Heart left ventricle (tissue), 16 donors: ENCODE data around the gene IGFBP3. TPM values are rescaled to one million over a fixed set of nuclear protein-coding genes. Genes with fewer than 3 reads are reported as not detected.

Experiments
- ATAC-seq, 4 donors: fragments of 200-7000 bp; cut with Tn5 transposase; one replicate each; pipeline ENCODE4 v1.9.1; 2020 to 2022; ENCODE audit warnings: moderate library complexity in 4 of 4, mild to moderate bottlenecking in 3 of 4, moderate number of reproducible peaks in 1 of 4
- DNase-seq, 5 donors: peaks; one replicate each; pipeline ENCODE4 v3.0.0-alpha.2; 2020
- H3K27ac ChIP-seq, 12 donors: fragments of 200-600 bp; sonication (generic) in 4 of 12; one replicate each; pipeline versions ENCODE4 v1.5.0 to v1.8.0; 2016 to 2022; ENCODE audit warnings: mild to moderate bottlenecking in 2 of 12
- H3K27me3 ChIP-seq, 9 donors: fragments of 200-600 bp; sonication (generic) in 2 of 9; one replicate each; pipeline versions ENCODE4 v1.5.1 to v1.8.0; 2016 to 2022; ENCODE audit warnings: mild to moderate bottlenecking in 3 of 9
- H3K36me3 ChIP-seq, 9 donors: fragments of 200-600 bp; sonication (generic) in 2 of 9; one replicate each; pipeline versions ENCODE4 v1.5.0 to v1.8.0; 2018 to 2022; ENCODE audit warnings: mild to moderate bottlenecking in 2 of 9
- H3K4me1 ChIP-seq, 12 donors: fragments of 200-600 bp; sonication (generic) in 4 of 12; one replicate each; pipeline versions ENCODE4 v1.5.0 to v1.8.0; 2016 to 2022; ENCODE audit warnings: mild to moderate bottlenecking in 3 of 12
- H3K4me3 ChIP-seq, 12 donors: fragments of 200-600 bp; sonication (generic) in 4 of 12; one replicate each; pipeline versions ENCODE4 v1.5.0 to v1.8.0; 2017 to 2022; ENCODE audit warnings: mild to moderate bottlenecking in 9 of 12, moderate library complexity in 4 of 12
- H3K9me3 ChIP-seq, 12 donors: fragments of 200-600 bp; sonication (generic) in 4 of 12; one replicate each; pipeline versions ENCODE4 v1.5.0 to v1.8.0; 2016 to 2022; ENCODE audit warnings: mild to moderate bottlenecking in 1 of 12
- POLR2A ChIP-seq, 2 donors: fragments of 450-650 bp; IDR thresholded peaks; one replicate each; pipeline ENCODE4 v1.6.1; 2017; ENCODE audit warnings: antibody characterized with exemption in 2 of 2, mild to moderate bottlenecking in 2 of 2, moderate library complexity in 2 of 2
- WGBS, 4 donors: extraction: QIAGEN DNeasy Blood & Tissue Kit in 2 of 4; methylation state at CpG; one replicate each; pipeline versions ENCODE4 v1.1.5 to v1.1.7; 2013 to 2018; 5-methylcytosine and 5-hydroxymethylcytosine counted together
- intact Hi-C, 10 donors: fragments of 100-400 bp; cut with DNase I; formaldehyde crosslinking; loops; one replicate each; pipeline versions ENCODE4 v1.11.1 to v1.14.2; 2022
- polyA plus RNA-seq, 2 donors: library from polyadenylated mRNA; stranded (reverse); fragments of 200-250 nt; gene quantifications; one replicate each; pipeline ENCODE4 v1.2.3, GENCODE V29; 2013
- total RNA-seq, 9 donors: library from RNA; depleted of rRNA in 2 of 9; stranded (reverse); fragments of >200 nt in 2 of 9; fragmentation: NEBNext Ultra II Directional in 3 of 9; extraction: Animal tissue kit (Norgen Biotek cat#: 25700) in 3 of 9; gene quantifications; one replicate each; pipeline versions ENCODE4 v1.1.0 to v1.2.4, GENCODE V29; 2016 to 2023
- TF ChIP-seq, protein P1 (sequence below), 12 donors: fragments of 200-600 bp; sonication (generic) in 4 of 12; IDR thresholded peaks; one replicate each; pipeline versions ENCODE4 v1.5.0 to v1.8.0; 2018 to 2022; ENCODE audit warnings: antibody characterized with exemption in 12 of 12, mild to moderate bottlenecking in 5 of 12
- donor health status: ischemic (EF 13 %, LVEDD 7.1; RV severe dilation, severe dysfunction).
- donor health status: healthy with polysubstance abuse.
- donor health status: DM: no; HTN: yes; CAD: no.
- donor health status: DM: no; HTN: no; CAD: no.
- donor health status: ischemic (EF 25% LVEDD 6.9; RV normal size, moderate dysfunction).
- donor health status: ischemic (EF 25% LVEDD 5.7; RV mildly dilated, moderate dysfunction).
- donor health status: healthy.
- donor health status: DM: yes; HTN: yes; CAD: no.
- donor health status: ischemic (EF 35%, LVEDD 5.7; RV mildly dilated, moderate dysfunction).
- donor health status: nonischemic (EF 11% LVEDD 7.7; RV severe dilation, severe dysfunction).
- donor health status: DM: yes; HTN: yes; CAD: no.
- donor health status: PGD.
- donor health status: ischemic (EF 29% LVEDD 5.4; RV normal size, mild dysfunction).
- donor health status: nonischemic (EF 23%, LVEDD 6.1; RV moderate dilation, normal function).

Gene IGFBP3
- total and polyA plus RNA-seq, 11 donors: 18.1 to 165 (median 66.3) TPM

DNA sequence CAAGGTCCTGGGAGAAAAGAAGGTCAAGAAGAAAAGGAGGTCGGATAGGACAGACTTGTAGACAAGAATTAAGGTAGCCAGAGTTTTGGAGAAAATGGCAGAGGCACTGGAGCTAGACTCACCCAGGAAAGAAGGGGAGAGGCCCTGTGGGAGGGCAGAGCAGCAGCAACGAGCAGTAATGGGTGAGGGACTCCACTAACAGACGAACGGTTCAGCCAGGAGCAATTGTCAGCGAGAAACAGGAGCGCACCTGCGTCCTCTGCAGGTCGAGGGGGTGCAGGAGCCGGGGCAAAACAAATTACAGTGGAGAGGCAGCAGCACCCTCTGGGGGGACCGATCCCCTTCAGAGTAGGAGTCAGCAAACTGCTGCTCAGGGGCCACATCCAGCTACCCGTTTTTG is 18.5 kb upstream of the IGFBP3 start:
- no peaks in the 10 kb centered on the region for H3K27me3 ChIP-seq
- WGBS, 4 donors: 91 to 96% (median 94%) methylated on average over 11 of the region's 11 CpGs
- H3K4me3 ChIP-seq: no peak overlapping the region
- DNase-seq (no peak), ATAC-seq (no peak)
- H3K9me3 ChIP-seq: no peaks in the 10 kb centered on the region
- H3K4me1 ChIP-seq: no peaks in the 10 kb centered on the region
- H3K27ac ChIP-seq: no peak overlapping the region
- no peaks in the 10 kb centered on the region for H3K36me3 ChIP-seq
- no peak for TF ChIP-seq POLR2A (IDR thresholded peaks at IDR 0.05)
- TF ChIP-seq, protein P1, sequence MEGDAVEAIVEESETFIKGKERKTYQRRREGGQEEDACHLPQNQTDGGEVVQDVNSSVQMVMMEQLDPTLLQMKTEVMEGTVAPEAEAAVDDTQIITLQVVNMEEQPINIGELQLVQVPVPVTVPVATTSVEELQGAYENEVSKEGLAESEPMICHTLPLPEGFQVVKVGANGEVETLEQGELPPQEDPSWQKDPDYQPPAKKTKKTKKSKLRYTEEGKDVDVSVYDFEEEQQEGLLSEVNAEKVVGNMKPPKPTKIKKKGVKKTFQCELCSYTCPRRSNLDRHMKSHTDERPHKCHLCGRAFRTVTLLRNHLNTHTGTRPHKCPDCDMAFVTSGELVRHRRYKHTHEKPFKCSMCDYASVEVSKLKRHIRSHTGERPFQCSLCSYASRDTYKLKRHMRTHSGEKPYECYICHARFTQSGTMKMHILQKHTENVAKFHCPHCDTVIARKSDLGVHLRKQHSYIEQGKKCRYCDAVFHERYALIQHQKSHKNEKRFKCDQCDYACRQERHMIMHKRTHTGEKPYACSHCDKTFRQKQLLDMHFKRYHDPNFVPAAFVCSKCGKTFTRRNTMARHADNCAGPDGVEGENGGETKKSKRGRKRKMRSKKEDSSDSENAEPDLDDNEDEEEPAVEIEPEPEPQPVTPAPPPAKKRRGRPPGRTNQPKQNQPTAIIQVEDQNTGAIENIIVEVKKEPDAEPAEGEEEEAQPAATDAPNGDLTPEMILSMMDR (IDR thresholded peaks at IDR 0.05): no peak
- intact Hi-C loops: loop anchor here in 1 of 10 donors (10.0 kb wide), 1 partner anchor 195 kb away; no protein-coding TSS in a partner anchor

DNA sequence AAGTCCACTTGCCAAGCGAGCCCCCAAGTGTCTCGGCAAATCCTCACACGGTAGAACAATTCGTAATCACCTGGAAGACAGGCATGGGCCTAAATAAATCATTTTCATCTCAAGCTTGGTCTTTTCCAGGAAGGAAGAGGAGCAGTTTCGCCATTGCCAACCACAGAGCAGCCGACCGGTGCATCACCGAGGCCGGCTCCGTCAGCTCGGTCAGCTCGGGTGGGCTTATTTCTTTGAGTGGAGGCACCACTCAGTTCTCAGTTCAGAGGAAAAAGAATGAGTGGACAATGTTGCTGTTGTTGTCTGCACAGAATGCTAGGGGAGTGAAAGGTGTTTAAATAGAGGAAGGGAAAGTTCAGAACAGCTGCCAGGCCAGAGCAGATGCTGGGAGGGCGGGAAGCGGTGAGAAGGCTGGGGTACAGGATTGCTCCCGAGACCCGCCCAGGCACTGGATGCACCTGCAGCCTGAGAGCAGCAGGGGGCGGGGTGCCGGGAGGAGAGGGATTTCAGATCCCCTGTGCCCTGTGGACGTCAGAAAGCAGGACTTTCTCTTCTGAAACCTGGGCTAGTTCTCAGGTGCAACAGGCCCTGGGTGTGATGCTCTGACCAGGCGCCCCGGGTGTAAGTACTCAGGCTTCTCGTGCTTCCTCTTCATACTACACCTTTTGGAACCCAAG is 17.7 kb upstream of the IGFBP3 start:
- no peak for ATAC-seq
- H3K4me3 ChIP-seq: no peak overlapping the region
- WGBS, 4 donors: 85 to 92% (median 89%) methylated on average over 22 of the region's 22 CpGs
- DNase-seq: no peak
- H3K27me3 ChIP-seq: no peaks in the 10 kb centered on the region
- H3K27ac ChIP-seq: no peak overlapping the region
- no peaks in the 10 kb centered on the region for H3K36me3 ChIP-seq
- intact Hi-C loops: loop anchor here in 1 of 10 donors (10.0 kb wide), 1 partner anchor 196 kb away; no protein-coding TSS in a partner anchor
- TF ChIP-seq, protein P1 (IDR thresholded peaks at IDR 0.05): peak in 2 of 12 donors; percentile 3 to 25
- TF ChIP-seq POLR2A (IDR thresholded peaks at IDR 0.05): no peak
- H3K4me1 ChIP-seq: no peaks in the 10 kb centered on the region
- no peaks in the 10 kb centered on the region for H3K9me3 ChIP-seq

DNA sequence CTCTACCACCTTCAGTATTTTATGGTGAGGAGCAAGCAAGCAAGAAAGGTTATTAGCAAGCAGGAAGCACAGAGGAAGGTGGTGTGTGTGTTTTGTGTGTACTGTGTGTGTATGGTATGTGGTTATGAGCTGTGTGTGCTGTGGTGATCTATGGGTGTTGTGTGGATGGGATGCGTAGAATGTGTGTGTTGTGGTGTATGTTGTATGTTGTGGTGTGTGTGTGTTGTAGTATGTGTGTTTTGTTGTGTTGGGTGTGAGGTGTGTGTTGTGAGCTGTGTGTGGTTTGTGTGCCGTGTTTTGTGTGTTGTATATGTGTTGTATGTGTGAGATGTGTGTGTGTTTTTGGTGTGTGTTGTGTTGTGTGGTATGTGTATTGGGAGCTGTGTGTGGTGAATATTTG is 16.8 kb upstream of the IGFBP3 start:
- Histone ChIP-seq H3K4me3 (no peak overlapping the region), H3K27me3 (no peaks in the 10 kb centered on the region), H3K27ac (no peak overlapping the region), H3K9me3 (no peaks in the 10 kb centered on the region), H3K36me3 (no peaks in the 10 kb centered on the region), H3K4me1 (no peaks in the 10 kb centered on the region)
- intact Hi-C loops: loop anchor here in 1 of 10 donors (10.0 kb wide), 1 partner anchor 197 kb away; no protein-coding TSS in a partner anchor
- TF ChIP-seq POLR2A (IDR thresholded peaks at IDR 0.05): no peak
- TF ChIP-seq, protein P1 (IDR thresholded peaks at IDR 0.05): no peak
- 98 to 100% (median 99%) methylated on average over 2 of the region's 2 CpGs for whole genome bisulfite sequencing, 4 donors
- ATAC-seq: no peak
- no peak for DNase-seq

DNA sequence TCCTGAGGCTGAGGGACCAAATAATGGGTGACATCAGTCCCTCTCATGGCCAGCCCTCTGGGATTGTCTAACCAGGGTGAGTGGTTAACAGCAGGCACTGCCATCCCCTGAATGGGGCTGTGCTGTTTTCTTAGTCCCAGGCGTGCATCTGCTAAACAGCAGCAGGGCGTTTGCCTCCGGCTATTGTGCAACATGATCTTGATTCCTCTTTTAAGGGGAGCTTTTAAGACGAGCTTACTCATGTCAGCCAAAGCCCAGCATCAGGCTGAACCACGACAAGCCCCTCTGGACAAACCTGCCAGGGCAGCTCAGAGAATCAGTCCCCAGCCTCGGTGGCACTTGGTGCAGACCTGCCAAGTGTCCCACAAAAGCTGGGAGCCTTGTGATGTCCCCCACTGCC is 16.2 kb upstream of the IGFBP3 start:
- intact Hi-C loops: loop anchor here in 1 of 10 donors (10.0 kb wide), 1 partner anchor 198 kb away; no protein-coding TSS in a partner anchor
- Histone ChIP-seq H3K4me1 (no peaks in the 10 kb centered on the region), H3K36me3 (no peaks in the 10 kb centered on the region), H3K9me3 (no peaks in the 10 kb centered on the region), H3K27ac (no peak overlapping the region), H3K27me3 (no peaks in the 10 kb centered on the region), H3K4me3 (no peak overlapping the region)
- DNase-seq (no peak), ATAC-seq (no peak)
- WGBS, 4 donors: 72 to 95% (median 81%) methylated on average over 3 to 6 of the region's 6 CpGs
- TF ChIP-seq, protein P1 (IDR thresholded peaks at IDR 0.05): no peak
- TF ChIP-seq POLR2A (IDR thresholded peaks at IDR 0.05): no peak
